Transverse colon (tissue), 4 donors: ENCODE measurements around the gene PRSS36. TPM values are rescaled to one million over a fixed set of nuclear protein-coding genes. Genes with fewer than 3 reads are reported as not detected.

ENCODE experiments used
- DNase-seq: peaks from one replicate; pipeline ENCODE4 v3.0.0-alpha.2; 2019
- H3K27ac ChIP-seq, 4 donors: fragments of 200-600 bp; sonication (generic); 2 replicates each; pipeline ENCODE4 v1.5.1; 2016 to 2018; ENCODE audit warnings: inconsistent platforms in 4 of 4
- H3K27me3 ChIP-seq: fragments of 200-600 bp; sonication (generic); 2 replicates; pipeline ENCODE4 v1.5.1; 2017; ENCODE audit warnings: inconsistent platforms
- H3K36me3 ChIP-seq, 4 donors: fragments of 200-600 bp; sonication (generic); 2 replicates each; pipeline ENCODE4 v1.5.1; 2017 to 2019; ENCODE audit warnings: inconsistent platforms in 4 of 4
- H3K4me1 ChIP-seq, 4 donors: fragments of 200-600 bp; sonication (generic); 2 replicates each; pipeline ENCODE4 v1.5.1; 2017 to 2020; ENCODE audit warnings: inconsistent platforms in 4 of 4
- H3K4me3 ChIP-seq, 4 donors: fragments of 200-600 bp; sonication (generic); 1 replicate in 1 of 4; 2 replicates in 3 of 4; pipeline versions ENCODE4 v1.5.1 to v1.6.1; 2017 to 2019; ENCODE audit warnings: inconsistent platforms in 4 of 4
- H3K9me3 ChIP-seq, 2 donors: fragments of 200-600 bp; sonication (generic); 2 replicates each; pipeline ENCODE4 v1.5.1; 2017 to 2019; ENCODE audit warnings: inconsistent platforms in 2 of 2
- CTCF ChIP-seq, 5 experiments: fragments of 200-600 bp in 3 of 5; fragments of 450-650 bp in 2 of 5; sonication (generic) in 3 of 5; IDR thresholded peaks; 1 replicate in 2 of 5; 2 replicates in 3 of 5; pipeline ENCODE4 v1.5.1; 2016 to 2017; ENCODE audit warnings: antibody characterized with exemption in 5 of 5, inconsistent platforms in 3 of 5, mild to moderate bottlenecking in 2 of 5, moderate library complexity in 1 of 5
- EP300 ChIP-seq: sonication (generic); formaldehyde crosslinking; IDR thresholded peaks from one replicate; pipeline ENCODE4 v1.6.1; 2017; ENCODE audit warnings: antibody characterized with exemption, low read depth
- POLR2A ChIP-seq: fragments of 450-650 bp; IDR thresholded peaks from one replicate; pipeline ENCODE4 v1.6.1; 2016; ENCODE audit warnings: antibody characterized with exemption, mild to moderate bottlenecking, moderate library complexity
- POLR2AphosphoS5 ChIP-seq, 3 donors: sonication (generic); formaldehyde crosslinking; IDR thresholded peaks; one replicate each; pipeline ENCODE4 v1.6.1; 2016; ENCODE audit warnings: antibody characterized with exemption in 3 of 3
- WGBS, 2 donors: methylation state at CpG; one replicate each; pipeline ENCODE4 v1.1.5; 2018; ENCODE audit warnings: low coverage in 1 of 2; 5-methylcytosine and 5-hydroxymethylcytosine counted together
- in situ Hi-C, 4 donors: fragments of 200-750 bp; cut with MboI; loops; one replicate each; pipeline versions ENCODE4 v1.15.0 to v1.15.1; 2017; ENCODE audit warnings: low sequenced_read_pairs in 3 of 4, low pct_ligation_motif_present in 1 of 4, low pct_unique_long_range_greater_than_20kb in 1 of 4
- intact Hi-C: fragments of 100-400 bp; cut with DNase I; formaldehyde crosslinking; loops from one replicate; pipeline ENCODE4 v1.15.1; 2023; ENCODE audit warnings: low total_unique reads
- total RNA-seq, 4 donors: library from RNA; depleted of rRNA; stranded (reverse); fragments of >200 nt; gene quantifications; one replicate each; pipeline ENCODE4 v1.1.0, GENCODE V29; 2016

PRSS36 gene
- total RNA-seq, 4 donors from 2014 or later = 8.1 to 42.3 (median 9.8) TPM; not detected in 1

- Histone ChIP-seq H3K36me3 (no peaks in the 10 kb centered on the region), H3K4me1 (peaks cover 29 to 81% (median 67%) of the 10 kb centered on the region in 4 donors), H3K9me3 (no peaks in the 10 kb centered on the region), H3K4me3 (no peak overlapping the region), H3K27me3 (no peaks in the 10 kb centered on the region), H3K27ac (peak overlapping the region; percentile 91 to 94 (median 93))
- WGBS, 2 donors = 73% methylated on average over 10 of the region's 11 CpGs; no CpG with 5 or more reads in 1 of the 2 donors
- TF ChIP-seq POLR2AphosphoS5 (IDR thresholded peaks at IDR 0.05) (no peak), EP300 (no peak), POLR2A (no peak), CTCF (IDR thresholded peaks at IDR 0.05) (no peak)
- DNase-seq = no peak
- intact Hi-C loops = no loop called here
- in situ Hi-C loops = no loop called here
Observed at GRCh38 chr16:31131416-31131815, 18.4 kb downstream of the PRSS36 start.

- Histone ChIP-seq H3K4me1 (peaks cover 29 to 76% (median 67%) of the 10 kb centered on the region in 4 donors), H3K4me3 (no peak overlapping the region), H3K36me3 (no peaks in the 10 kb centered on the region), H3K9me3 (no peaks in the 10 kb centered on the region), H3K27ac (peak overlapping the region; percentile 91 to 94 (median 93)), H3K27me3 (no peaks in the 10 kb centered on the region)
- 26 to 60% methylated on average over 1 to 6 of the region's 6 CpGs for WGBS, 2 donors
- in situ Hi-C loops = no loop called here
- TF ChIP-seq CTCF (IDR thresholded peaks at IDR 0.05) (peak in 1 of 5 experiments; percentile 11), POLR2AphosphoS5 (IDR thresholded peaks at IDR 0.05) (peak in 2 of 3 donors; percentile 56 to 72), EP300 (no peak), POLR2A (peak; percentile 31)
- intact Hi-C loops = no loop called here
- peak; percentile 92 for DNase-seq
Observed at GRCh38 chr16:31130899-31131298, 19.0 kb downstream of the PRSS36 start.

GRCh38 chr16:31130336-31130891 lies 19.5 kb downstream of the PRSS36 start:
- peak overlapping the region; percentile 91 to 94 (median 93) for H3K27ac ChIP-seq
- no peaks in the 10 kb centered on the region for H3K9me3 ChIP-seq
- 42% methylated on average over 3 of the region's 10 CpGs; no CpG with 5 or more reads in 1 of the 2 donors for WGBS, 2 donors
- no peaks in the 10 kb centered on the region for H3K36me3 ChIP-seq
- peaks cover 29 to 75% (median 67%) of the 10 kb centered on the region in 4 donors for H3K4me1 ChIP-seq
- in situ Hi-C loops = no loop called here
- no peak overlapping the region for H3K4me3 ChIP-seq
- DNase-seq = no peak
- no peaks in the 10 kb centered on the region for H3K27me3 ChIP-seq
- TF ChIP-seq POLR2A (peak; percentile 15), POLR2AphosphoS5 (IDR thresholded peaks at IDR 0.05) (no peak)
- intact Hi-C loops = no loop called here

GRCh38 chr16:31129568-31130335 lies 20.1 kb downstream of the PRSS36 start:
- in situ Hi-C loops = no loop called here
- WGBS, 2 donors = 50% methylated on average over 27 of the region's 29 CpGs; no CpG with 5 or more reads in 1 of the 2 donors

More at GRCh38 chr16:31129568-31130335, 20.1 kb downstream of the PRSS36 start:
- Histone ChIP-seq H3K4me1 (peaks cover 29 to 75% (median 67%) of the 10 kb centered on the region in 4 donors), H3K4me3 (no peak overlapping the region), H3K27me3 (no peaks in the 10 kb centered on the region), H3K27ac (peak overlapping the region; percentile 91 to 94 (median 93)), H3K36me3 (no peaks in the 10 kb centered on the region), H3K9me3 (no peaks in the 10 kb centered on the region)
- intact Hi-C loops = no loop called here
- TF ChIP-seq POLR2A (no peak), CTCF (IDR thresholded peaks at IDR 0.05) (peak in 1 of 5 experiments; percentile 11)
- peak; percentile 48 for DNase-seq
